Activated CD8-positive, alpha-beta memory T cell treated with anti-CD3 and anti-CD28 coated beads, Interleukin-2, amount 50 U/mL, for 1 hour (primary cell): Measurements from ENCODE around the gene SPSB1.

Source experiments
- DNase-seq: peaks from one replicate; pipeline ENCODE4 v3.0.0-alpha.2; 2020; ENCODE audit errors: extremely low read depth

The SPSB1 gene

DNA sequence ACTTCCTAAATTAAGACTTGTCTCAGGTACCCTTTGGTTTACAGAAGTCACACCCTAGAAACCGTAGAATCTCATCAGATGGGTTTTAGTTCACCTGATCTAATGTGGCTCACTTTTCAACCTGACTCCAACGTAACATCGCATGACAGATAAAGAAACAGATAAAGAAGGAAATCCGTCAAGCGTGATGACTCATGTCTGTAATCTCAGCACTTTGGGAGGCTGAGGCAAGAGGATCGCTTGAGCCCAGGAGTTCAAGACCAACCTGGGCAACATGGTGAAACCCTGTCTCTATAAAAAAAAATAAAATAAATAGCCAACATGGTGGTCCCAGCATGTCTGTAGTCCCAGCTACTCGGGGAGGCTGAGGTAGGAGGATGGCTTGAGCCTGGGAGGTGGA is 97.3 kb downstream of the SPSB1 start:
- DNase-seq: no peak

DNA sequence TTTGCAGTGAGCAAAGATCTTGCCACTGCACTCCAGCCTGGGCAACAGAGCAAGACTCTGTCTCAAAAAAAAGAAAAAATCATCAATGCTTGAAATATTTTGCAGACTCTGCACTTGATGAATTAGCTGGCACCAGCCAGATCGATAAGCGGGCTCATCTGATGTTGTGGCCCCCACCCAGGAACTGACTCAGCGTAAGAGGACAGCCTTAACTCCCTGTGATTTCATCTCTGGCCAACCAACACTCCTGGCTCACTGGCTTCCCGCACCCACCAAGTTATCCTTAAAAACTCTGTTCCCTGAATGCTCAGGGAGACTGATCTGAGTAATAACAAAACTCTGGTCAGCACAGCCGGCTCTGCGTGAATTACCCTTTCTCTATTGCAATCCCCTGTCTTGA is 98.9 kb downstream of the SPSB1 start:
- DNase-seq: no peak

DNA sequence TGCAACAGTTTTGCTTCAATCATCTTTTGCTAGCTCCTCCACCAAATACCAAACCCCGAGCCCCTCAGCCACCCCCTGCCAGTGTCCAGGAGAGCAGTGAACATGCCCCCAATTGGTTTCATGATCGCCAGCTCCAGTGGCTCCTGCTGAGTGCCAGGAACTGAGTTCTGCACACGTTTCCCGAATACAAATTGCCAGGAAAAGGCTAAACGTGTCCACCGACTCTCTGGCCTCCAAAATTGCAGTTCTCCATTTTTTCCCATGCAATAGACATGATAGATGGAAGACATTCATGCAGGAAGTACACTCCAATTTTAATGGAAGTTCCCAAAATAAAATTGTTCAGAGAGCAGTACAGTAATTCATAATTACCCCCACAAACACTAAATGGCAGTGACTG is 101.3 kb downstream of the SPSB1 start:
- no peak for DNase-seq

DNA sequence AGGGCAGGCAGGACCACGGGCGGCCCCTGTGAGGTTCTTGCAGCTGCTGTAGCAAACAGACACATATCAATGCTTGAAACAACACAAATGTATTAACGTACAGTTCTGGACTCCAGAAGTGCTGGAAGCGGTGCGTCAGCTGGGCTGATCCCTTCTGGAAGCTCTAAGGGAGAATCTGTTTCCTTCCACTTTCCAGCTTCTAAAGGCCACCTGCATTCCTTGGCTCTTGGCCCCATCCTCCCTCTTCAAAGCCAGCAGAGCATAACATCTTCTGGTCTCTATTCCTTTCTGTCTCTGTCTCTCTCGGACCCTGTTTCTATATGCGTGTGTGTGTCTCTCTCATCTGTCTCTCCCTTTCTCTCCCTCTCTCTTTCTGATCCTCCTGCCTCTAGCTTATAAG is 102.3 kb downstream of the SPSB1 start:
- no peak for DNase-seq

DNA sequence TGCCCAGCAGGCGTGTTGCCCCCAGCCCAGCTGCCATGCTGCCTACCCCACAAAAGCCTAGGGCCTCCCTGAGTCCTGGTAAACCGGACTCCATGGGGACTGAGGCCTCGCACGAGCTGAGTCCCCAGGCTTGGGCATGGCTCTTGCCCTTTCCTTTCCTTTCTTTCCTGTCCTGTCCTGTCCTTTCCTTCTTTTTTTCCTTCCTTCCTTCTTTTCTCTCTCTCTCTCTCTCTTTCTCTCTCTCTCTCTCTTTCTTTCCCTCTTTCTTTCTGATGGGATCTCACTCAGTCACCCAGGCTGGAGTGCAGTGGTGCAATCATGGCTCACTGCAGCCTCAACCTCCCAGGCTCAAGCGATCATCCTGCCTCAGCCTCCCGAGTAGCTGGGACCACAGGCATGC is 104.4 kb downstream of the SPSB1 start:
- DNase-seq: no peak

DNA sequence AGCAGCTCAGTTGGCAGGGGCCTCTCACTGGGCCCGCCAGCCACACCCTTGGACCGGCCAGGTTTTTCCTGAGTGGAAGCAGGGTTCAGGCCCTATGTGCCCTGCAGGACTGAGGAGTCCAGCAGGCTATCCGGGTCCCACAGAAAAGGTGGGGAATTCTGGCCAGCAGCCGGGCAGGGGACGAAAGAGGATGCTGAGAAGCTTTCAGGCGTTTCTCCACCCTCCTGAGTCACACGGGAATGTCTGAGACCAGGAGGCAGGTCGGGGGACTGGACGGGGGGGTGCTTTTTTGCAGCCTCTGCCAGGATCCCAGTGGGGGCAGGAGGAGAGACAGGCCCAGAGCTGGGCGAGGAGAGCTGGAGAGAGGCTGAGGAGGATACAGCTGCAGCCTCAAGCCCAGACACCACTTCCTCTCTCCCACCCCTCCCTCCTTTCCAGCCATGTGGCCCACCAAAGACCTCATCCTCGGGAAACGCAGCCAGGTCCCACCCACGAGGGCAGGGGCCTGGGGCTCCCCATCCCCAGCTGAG is 105.4 kb downstream of the SPSB1 start:
- DNase-seq: no peak

DNA sequence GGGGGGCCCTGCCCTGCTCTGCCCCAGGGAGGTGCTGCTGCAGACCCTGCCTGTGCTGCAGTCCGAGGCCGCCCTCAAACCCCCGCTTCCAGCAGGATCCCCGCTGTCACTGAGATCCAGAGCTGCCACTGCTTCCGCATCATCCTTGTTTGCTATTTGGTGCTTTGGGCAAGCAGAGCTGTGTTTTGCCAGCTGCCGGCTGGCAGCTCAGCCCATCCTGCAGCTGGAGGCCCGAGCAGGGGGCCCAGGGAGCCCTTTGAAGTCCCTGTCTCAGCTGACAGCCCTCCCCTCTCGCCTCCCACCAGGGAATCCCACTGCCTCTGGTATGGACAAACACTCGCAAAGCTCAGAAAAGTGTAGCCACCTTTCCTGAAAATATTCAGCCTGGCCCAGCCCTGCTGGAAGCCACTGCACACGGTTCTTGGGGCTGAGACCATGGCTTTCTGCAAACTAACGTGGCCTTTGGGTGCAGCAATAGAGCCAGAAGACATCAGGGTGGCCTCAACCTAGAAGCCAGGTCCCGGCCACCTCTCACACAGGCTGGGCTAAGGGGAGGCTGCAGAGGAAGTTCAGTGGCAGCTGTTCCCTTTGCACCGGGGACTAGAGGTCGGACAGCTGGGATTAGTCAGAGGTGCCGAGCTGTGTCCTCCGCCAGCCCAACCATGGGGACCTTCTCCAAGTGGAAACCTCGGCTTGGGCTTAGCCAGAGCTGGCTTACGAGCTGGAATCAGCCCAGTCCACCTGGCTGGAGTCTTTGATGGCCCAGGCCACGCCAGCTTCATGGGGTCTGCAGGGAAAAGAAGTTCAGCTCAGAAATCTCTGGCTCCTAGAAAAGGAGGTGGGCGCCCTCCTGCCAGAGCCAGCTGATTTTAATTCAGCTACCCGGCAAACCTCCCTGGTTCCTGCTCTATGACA is 107.1 kb downstream of the SPSB1 start:
- DNase-seq: no peak

DNA sequence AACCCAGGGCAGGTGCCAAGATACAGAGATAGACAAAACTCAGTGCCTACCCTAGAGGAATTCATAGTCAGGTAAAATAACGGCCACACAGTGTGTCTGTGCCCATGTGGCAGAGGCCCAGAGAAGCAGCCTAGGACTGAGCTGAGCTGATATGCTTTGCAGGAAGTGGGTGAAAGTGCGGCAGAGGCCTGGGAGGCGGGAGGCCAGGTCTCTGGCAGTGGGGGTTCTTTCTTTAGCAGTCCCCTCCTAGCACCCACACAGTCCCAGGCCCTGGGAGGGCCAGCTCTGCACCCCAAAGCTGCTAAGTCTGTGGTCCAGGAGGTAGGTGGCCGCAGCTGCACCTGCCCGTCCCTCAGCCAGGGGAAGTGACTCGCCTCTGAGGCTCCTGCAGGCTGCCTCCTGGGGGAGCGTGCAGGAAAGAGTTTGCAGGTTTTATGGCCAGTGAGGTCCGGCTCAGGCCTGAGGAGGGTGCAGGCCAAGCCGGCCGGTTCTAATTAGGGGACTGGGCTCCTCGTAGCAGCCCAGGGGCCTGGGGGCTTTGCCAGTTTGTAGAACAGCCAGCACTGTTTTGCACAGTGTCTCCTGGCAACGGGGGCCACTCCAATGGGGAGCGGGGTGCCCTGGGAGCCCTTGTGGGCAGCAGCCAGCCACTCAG is 107.9 kb downstream of the SPSB1 start:
- DNase-seq: no peak

DNA sequence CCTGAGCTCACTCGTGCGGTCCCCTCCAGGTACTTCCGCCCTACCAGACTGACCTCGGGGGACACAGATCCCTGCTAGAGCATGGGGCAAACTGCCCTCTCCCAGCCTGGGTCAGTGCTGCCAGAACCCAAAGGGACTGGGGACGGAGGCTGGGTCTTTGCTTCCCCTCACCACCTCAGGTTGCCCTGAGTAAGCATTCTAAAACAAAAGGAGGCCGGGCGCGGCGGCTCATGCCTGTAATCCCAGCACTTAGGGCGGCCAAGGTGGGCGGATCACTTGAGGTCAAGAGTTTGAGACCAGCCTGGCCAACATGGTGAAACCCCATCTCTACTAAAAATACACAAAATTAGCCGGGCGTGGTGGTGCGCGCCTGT is 108.4 kb downstream of the SPSB1 start:
- no peak for DNase-seq

DNA sequence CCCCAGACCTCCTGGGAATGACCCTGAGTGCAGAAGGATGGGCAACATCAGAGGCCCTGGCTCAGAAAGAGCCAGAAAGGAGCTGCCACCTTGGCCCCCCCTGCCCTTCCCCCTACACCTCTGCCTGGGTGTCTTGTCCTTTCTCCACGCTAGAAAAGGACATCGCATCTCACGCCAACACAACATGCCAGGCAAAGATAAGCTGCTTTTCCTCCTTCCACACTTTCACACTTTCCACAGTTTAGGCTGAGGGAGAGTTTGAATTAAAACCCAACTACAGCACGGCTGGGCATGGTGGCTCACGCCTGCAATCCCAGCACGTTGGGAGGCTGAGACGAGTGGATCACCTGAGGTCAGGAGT is 109.5 kb downstream of the SPSB1 start:
- DNase-seq: no peak

DNA sequence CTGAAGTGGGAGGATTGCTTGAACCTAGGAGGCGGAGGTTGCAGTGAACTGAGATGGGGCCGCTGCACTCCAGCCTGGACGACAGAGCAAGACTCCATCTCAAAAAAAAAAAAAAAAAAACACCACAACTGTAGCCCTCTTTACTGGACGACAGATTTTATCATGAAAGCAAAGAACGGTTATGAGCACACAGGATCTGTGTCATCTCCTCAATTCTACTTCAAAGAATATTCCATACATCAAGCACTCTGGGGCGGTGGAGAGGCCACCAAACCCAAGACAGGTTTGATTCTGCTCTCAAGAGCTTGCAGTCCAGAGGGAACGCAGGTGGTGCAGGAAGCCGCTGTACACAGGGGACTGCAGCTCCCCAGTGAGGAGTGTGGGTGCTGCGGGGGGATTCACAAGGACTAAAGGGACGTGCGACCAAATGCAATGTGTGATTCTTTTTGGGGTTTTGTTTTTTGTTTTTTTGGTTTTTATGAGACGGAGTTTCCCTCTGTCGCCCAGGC is 110.1 kb downstream of the SPSB1 start:
- DNase-seq: no peak

DNA sequence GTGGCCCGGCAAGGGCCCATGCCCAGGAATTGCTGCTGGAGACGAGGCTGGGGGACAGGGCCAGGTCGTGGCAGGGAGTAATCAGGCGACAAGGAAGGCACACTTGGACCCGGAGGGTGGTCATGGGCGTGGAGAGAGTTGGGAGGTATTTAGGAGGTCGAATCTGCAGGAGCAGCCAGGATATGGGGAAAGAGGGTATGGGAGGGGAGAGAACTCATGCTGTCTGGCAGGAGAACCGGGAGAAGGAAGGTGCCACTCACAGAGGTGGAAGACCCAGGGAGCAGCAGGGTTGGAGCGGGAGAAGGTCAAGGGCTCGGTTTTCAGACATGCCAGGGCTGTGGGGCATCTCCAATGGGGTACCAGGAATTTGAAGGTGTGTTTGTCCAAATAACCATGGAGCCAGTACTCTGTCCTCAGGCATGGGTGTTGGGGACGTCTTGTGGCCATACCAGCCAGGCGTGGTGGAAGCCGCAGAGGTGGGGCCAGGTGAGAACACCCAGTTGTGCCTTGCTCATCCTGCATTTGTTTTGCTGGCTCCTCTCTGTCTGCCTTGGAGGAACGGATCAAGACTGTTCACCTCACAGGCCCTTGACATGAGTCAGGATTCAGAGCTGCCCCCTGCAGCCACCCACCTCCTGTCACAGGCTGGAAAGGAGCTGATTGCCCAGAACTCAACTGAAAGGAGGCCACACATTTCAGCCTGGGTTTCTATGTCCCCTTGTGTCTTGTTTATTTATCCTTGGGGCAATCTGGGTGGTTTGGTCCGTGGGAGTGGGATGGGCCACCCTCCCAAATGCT is 111.6 kb downstream of the SPSB1 start:
- no peak for DNase-seq

DNA sequence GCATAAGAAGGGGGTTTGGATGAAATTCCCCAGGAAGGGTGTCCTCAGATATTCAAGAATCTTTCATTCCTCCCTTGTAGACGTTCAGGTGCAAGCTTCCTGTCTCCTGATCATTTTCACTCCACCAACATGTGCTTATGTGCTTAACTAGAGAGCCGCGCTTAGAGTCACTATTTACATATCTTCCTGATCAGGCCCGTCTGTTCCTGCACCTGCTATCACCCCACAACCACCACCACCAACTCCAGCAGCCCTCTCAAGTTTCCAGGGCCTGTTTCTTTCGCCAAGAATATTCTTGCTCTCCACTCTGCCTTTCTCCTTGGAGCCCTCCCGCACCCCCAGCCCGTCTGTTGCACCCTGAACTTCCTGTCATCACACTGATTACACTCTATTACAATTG is 113.4 kb downstream of the SPSB1 start:
- no peak for DNase-seq

DNA sequence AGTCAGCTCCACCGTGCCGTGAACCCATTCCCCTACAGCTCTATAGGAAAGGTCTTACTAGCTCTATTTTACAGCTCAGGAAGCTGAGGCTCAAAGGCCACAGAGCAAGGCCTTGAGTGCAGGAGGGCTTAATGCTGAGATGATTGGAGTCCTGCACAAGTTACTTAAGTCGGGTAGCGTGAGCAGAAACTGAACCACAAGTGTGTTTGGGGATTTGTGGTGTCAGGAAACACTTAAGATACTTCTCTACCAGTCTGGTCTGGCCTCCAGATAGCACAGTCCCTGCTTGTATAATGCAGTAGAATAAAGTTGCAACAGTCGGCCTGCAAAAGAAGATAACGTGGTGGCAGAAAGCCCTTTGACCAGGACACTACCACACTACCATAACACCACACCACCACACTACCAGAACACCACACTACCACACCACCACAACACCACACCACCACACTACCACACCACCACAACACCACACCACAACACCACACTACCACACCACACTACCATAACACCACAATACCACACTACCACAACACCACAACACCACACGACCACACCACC is 118.1 kb downstream of the SPSB1 start:
- no peak for DNase-seq

DNA sequence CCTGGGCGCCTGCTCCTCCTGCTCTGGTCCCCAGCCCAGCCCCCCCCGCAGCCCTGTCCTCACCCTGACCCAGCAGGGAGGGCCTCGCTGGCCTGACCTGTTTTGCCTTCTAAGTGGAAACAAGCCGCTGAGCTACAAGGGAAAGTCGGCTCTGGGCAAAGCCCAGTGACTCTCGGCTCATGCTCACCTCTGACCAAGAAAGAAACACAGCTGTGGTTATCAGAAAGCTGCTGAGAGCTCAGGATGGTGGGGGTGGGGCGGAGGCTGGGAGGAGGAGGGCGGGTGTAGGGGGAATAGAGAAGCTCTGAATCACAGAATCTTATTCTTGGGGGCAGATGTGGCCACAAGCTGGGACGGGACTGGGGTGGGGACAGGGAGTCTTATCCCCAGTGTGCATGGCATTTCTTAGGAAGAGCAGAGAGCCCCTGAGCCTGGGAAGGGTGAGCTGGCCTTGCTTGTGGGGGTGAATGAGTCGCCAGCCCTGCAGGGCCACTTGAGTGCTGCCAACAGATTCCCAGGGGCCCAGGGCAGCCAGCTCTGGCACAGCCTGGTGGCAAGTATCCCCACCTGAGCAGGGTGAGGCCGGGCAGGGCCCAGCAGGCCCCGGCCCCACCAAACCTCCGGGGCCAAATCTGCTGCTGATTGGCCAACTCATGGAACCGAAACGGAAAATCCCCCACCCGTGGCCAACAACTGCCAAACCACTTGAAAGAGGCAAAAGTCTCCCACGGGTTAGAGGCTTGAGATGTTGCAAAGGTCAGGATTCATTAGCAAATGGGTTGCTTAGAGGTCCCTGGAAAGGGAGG is 120.6 kb downstream of the SPSB1 start:
- no peak for DNase-seq

DNA sequence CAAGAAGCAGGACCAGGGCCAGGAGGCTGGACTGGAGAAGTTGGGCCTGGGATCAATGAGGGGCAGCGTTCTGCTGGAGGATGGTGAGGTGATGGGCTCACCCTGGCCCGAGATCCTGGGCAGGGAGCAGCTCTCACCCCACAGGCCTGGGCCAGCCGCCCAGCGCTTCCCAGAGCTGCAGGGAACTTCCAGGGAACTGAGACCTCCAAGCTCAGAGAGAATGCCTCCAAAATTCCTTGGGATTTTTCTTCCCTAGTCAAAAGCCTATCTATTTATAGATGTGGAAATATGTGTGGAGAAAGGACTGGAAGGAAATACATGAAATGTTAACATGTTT is 121.2 kb downstream of the SPSB1 start:
- no peak for DNase-seq

DNA sequence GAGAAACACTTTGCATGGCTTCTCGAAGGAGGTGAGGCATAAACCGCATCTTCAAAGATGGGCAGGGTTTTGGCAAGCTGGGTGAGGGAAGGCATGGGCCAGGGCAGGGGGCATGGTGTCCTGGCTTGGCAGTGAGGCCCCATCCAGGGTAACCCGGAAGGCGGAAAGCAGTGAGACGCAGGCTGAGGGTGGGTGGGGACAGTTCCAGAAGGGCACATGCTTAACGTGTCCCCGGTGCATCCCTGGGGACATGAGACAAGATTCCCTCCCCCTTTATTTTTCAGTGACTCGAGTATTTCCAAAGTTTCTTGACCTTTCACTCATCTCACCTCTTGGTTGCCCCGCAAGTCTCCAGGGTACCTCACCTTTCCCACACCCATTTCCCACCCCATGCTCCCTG is 123.8 kb downstream of the SPSB1 start:
- no peak for DNase-seq

DNA sequence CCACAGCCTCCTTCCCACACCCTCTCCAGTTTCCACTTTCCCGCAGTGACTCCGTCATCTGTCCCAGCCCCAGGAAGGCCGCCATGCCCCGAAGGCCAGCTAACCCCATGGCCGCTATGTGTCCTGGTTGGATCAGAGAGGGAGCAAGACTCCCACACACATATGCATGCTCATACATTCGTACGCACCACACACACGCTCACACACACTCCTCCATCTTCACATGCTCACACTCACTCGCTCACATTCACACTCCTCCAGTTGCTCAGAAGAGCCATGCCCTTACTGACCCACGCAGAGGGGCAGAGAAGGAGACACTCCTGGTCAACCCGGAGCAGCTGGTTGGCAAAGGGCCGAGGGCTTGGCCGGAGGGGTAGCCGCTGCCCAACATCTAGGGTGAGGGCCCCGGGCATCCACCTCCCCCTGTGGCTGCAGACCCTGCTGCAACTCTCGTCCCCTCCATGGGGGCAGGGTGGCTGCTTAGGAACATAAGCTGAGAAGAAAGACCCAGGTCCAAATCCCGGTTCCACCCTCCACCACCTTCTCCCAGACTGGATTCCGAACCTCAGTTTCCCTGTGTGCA is 124.3 kb downstream of the SPSB1 start:
- DNase-seq: no peak

DNA sequence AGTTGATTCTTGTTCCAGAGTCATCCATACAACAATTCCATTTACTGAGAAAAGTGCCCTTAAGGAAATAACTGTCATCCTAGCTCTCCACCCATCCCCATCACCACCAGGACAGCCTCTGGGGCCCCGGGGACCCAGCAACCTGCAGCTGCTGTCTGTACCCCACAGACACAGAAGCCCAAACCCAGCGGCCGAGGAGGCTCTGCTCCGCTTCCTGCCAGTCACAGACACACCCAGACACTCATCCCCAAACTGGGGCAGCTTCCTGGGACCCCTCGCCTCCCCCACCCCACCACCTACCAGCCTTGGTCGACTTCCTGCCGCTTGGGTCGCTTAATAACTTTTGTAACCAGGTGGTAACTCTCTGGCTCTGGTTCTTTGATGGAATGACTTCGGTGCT is 125.0 kb downstream of the SPSB1 start:
- no peak for DNase-seq

DNA sequence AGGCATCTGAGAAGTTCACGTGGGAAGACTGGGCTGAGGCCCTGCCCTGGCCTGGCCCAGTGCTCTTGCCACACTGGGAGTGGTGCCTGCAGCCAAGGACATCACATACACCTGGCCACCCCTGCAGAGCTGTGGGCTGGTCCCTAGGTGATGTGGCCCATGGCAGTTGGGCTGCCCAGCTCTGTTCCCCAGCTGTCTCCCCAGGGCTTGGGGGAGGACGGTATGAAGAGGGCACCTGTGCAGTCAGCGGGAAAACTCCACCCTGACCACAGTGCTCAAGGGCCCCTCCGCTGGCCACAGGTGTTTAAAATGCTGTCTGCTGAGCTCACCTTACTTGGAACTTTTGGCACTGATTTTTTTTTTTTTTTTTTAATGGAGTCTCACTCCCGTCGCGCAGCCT is 126.2 kb downstream of the SPSB1 start:
- no peak for DNase-seq
